Measurements from ENCODE around the gene PDE9A.

Gene PDE9A

DNA sequence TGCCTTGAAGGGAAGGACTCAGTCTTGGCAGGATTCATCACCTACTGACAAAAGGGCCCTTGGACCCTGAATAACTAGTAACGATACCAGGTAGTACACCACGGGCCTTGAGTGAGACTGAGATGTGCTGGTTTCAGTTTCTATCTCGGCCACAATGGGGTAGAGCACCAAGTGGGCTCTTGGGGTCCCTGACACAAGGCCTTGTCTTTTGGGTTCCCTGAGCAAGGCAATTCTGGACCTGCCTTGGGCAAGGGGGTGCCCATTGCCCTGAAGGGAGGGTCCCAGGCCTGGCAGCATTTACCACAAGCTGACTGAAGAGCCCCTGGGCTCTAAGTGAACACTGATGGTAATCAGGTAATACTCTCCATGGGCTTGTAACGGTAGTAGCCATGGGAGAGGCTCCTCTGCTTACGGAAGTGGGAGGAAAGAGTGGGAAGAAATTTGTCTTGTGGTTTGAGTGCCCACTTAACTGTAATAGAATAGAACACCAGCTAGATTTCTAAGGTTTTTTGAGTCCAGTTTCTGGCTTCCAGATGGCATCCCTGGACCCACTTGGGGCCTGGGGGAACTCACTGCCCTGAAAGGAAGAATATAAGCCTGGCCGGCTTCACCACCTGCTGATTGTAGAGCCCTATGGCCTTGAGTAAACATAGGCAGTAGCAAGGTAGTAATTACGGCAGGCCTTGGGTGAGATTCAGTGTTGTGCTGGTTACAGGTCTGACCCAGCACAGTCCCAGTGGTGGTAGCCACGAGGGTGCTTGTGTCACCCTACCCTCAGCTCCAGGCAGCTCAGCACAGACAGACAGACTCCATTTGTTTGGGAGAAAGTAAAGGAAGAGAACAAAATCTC, 167.4 kb downstream of the PDE9A start:
- no peak for DNase-seq (ENCODE audit: low read depth, low spot score)

Measured in iPS DF 19.7 (cell line).